ENCODE results near the gene GPC4. TPM values are rescaled to one million over a fixed set of nuclear protein-coding genes. Genes with fewer than 3 reads are reported as not detected.

Gene GPC4
- total RNA-seq, 1 experiment from 2014 or later = 17.8 TPM

- POLR2A ChIA-PET (ENCODE audit: low non-redundant PET) = no interaction called here
- H3K27ac ChIP-seq (ENCODE audit: low read depth, low read length, poor library complexity, severe bottlenecking) = no peak overlapping the region
- H3K4me1 ChIP-seq (ENCODE audit: insufficient read depth, low read length, poor library complexity, severe bottlenecking) = no peaks in the 10 kb centered on the region
- CTCF ChIA-PET = no interaction called here
- intact Hi-C loops (cut with micrococcal nuclease; ENCODE audit: unreplicated experiment) = no loop called here
- no TSS peak for BruUV-seq (replicated peaks)
- H3K4me3 ChIP-seq (ENCODE audit: low read depth, low read length, poor library complexity, severe bottlenecking) = no peak overlapping the region
- H3K27me3 ChIP-seq (replicated peaks; ENCODE audit: insufficient read depth, low read depth, low read length, poor library complexity) = no peaks in the 10 kb centered on the region
- no peak for TF ChIP-seq EZH2 (IDR thresholded peaks at IDR 0.05; ENCODE audit: borderline replicate concordance, low read depth, low read length, poor library complexity, severe bottlenecking)
- TF ChIP-seq CTCF (conservative IDR thresholded peaks at IDR 0.05; ENCODE audit: low read depth, low read length) = no peak
- no peaks in the 10 kb centered on the region for H3K36me3 ChIP-seq (ENCODE audit: insufficient read depth, low read length, poor library complexity, severe bottlenecking)
- no peaks in the 10 kb centered on the region for H3K9me3 ChIP-seq (ENCODE audit: low read depth, low read length, poor library complexity, severe bottlenecking)
- DNase-seq (ENCODE audit: low spot score) = no peak
These were observed 11.3 kb downstream of the GPC4 start for GRCh38 chrX:133403984-133404383.

GRCh38 chrX:133402830-133403625 is 12.3 kb downstream of the GPC4 start:
- CTCF ChIA-PET = no interaction called here
- no TSS peak for BruUV-seq (replicated peaks)
- TF ChIP-seq CTCF (conservative IDR thresholded peaks at IDR 0.05; ENCODE audit: low read depth, low read length) (no peak), EZH2 (IDR thresholded peaks at IDR 0.05; ENCODE audit: borderline replicate concordance, low read depth, low read length, poor library complexity, severe bottlenecking) (no peak)
- Histone ChIP-seq H3K9me3 (ENCODE audit: low read depth, low read length, poor library complexity, severe bottlenecking) (no peaks in the 10 kb centered on the region), H3K4me1 (ENCODE audit: insufficient read depth, low read length, poor library complexity, severe bottlenecking) (no peaks in the 10 kb centered on the region), H3K4me3 (ENCODE audit: low read depth, low read length, poor library complexity, severe bottlenecking) (no peak overlapping the region), H3K27ac (ENCODE audit: low read depth, low read length, poor library complexity, severe bottlenecking) (no peak overlapping the region), H3K36me3 (ENCODE audit: insufficient read depth, low read length, poor library complexity, severe bottlenecking) (no peaks in the 10 kb centered on the region), H3K27me3 (replicated peaks; ENCODE audit: insufficient read depth, low read depth, low read length, poor library complexity) (no peaks in the 10 kb centered on the region)
- POLR2A ChIA-PET (ENCODE audit: low non-redundant PET) = no interaction called here
- no peak for DNase-seq (ENCODE audit: low spot score)
- intact Hi-C loops (cut with micrococcal nuclease; ENCODE audit: unreplicated experiment) = no loop called here

DNA sequence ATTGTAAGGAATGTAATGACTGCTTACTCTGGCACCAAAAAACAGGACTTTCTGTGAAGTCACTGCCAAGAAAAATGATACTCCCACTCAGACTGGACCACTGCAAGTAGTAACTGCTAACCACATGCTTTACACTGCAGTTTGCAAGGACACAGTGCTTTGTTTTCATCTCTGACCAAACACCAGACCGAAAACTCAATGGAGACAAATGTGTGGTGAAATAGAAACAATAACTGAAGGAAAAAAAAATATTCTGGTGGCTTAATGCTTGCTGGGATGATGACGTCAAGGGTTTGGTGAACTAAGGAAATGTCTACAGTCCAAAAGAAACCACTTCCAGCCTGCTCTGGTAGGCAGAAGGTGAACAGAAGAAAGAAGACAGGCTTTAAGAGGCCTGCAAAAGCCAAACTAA is 13.2 kb downstream of the GPC4 start:
- Histone ChIP-seq H3K4me1 (ENCODE audit: insufficient read depth, low read length, poor library complexity, severe bottlenecking) (no peaks in the 10 kb centered on the region), H3K27me3 (replicated peaks; ENCODE audit: insufficient read depth, low read depth, low read length, poor library complexity) (no peaks in the 10 kb centered on the region), H3K36me3 (ENCODE audit: insufficient read depth, low read length, poor library complexity, severe bottlenecking) (no peaks in the 10 kb centered on the region), H3K4me3 (ENCODE audit: low read depth, low read length, poor library complexity, severe bottlenecking) (no peak overlapping the region), H3K9me3 (ENCODE audit: low read depth, low read length, poor library complexity, severe bottlenecking) (no peaks in the 10 kb centered on the region), H3K27ac (ENCODE audit: low read depth, low read length, poor library complexity, severe bottlenecking) (no peak overlapping the region)
- POLR2A ChIA-PET (ENCODE audit: low non-redundant PET) = no interaction called here
- CTCF ChIA-PET = no interaction called here
- DNase-seq (ENCODE audit: low spot score) = no peak
- intact Hi-C loops (cut with micrococcal nuclease; ENCODE audit: unreplicated experiment) = no loop called here
- no TSS peak for BruUV-seq (replicated peaks)
- TF ChIP-seq CTCF (conservative IDR thresholded peaks at IDR 0.05; ENCODE audit: low read depth, low read length) = no peak
- no peak for TF ChIP-seq EZH2 (IDR thresholded peaks at IDR 0.05; ENCODE audit: borderline replicate concordance, low read depth, low read length, poor library complexity, severe bottlenecking)

All from A673 (cell line).